Skeletal muscle satellite cell (primary cell): ENCODE data around the gene MARCHF10.

Experiments used
- H3K27me3 ChIP-seq: 2 replicates; pipeline ENCODE4 v1.7.0; 2013; ENCODE audit warnings: low read length; ENCODE audit not compliant: control insufficient read depth, insufficient read depth
- H3K36me3 ChIP-seq: 2 replicates; pipeline ENCODE4 v1.7.0; 2013; ENCODE audit warnings: mild to moderate bottlenecking, control low read depth, low read length; ENCODE audit not compliant: insufficient read depth
- H3K4me1 ChIP-seq: 2 replicates; pipeline ENCODE4 v1.7.0; 2013; ENCODE audit warnings: low read length; ENCODE audit not compliant: control insufficient read depth, insufficient read depth
- H3K4me2 ChIP-seq: 2 replicates; pipeline ENCODE4 v1.7.0; 2013; ENCODE audit warnings: mild to moderate bottlenecking, low read length
- H3K4me3 ChIP-seq: 2 replicates; pipeline ENCODE4 v1.7.0; 2013; ENCODE audit warnings: low read length
- H3K9ac ChIP-seq: 2 replicates; pipeline ENCODE4 v1.7.0; 2013; ENCODE audit warnings: mild to moderate bottlenecking, low read depth, low read length, moderate library complexity
- H3K9me3 ChIP-seq: replicated peaks from 2 replicates; pipeline ENCODE4 v1.7.0; 2013; ENCODE audit warnings: mild to moderate bottlenecking, control low read depth, low read length

Gene MARCHF10

DNA sequence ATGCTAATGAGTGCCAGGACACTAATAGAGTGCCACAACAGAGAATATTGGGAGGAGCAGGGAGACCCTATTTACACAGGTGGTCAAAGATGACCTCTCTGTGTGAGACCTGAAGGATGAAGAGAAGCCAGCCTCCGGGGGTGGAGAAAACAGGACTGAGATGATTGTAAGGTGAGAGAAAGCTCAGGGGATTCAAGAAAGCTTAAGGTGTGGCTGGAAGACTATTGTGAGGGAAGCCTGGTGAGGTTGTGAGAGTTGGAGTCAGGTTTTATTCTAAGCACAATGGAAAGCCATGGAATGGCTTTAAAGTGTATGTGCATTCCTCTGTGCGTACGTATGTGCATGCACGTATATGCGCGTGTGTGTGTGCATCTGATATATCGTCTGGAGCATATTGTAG lies 10.4 kb upstream of the MARCHF10 start:
- Histone ChIP-seq H3K4me3 (no peak overlapping the region), H3K27me3 (no peaks in the 10 kb centered on the region), H3K36me3 (no peaks in the 10 kb centered on the region), H3K4me1 (peaks cover 45% of the 10 kb centered on the region), H3K9ac (no peak overlapping the region), H3K4me2 (no peak overlapping the region), H3K9me3 (no peaks in the 10 kb centered on the region)

DNA sequence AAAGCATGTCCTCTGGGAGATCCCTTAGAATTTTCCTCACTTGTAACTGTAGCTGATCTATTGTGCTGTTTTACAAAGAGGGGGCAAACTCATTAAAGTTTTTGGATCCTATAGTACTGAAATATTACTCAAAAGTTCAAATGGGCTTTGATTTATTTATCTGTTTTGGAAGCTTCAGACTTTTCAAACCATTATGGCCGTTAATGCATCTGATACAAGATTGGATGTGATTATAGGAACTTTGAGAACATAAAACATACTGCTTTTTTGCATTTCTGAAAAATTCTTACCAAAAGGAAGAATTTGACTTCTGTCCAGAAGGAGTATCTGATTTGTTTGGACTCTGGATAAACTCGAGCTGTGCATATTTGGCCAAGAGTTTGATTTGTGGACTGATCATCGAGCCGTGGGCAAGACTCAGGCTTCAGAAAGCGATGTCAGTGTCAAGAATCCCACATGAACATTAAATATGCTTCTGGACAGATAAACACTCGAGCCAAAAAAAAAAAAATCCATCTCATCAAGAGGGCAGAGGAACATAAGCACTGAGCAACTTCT lies 8.2 kb upstream of the MARCHF10 start:
- Histone ChIP-seq H3K9ac (no peak overlapping the region), H3K4me3 (no peak overlapping the region), H3K4me2 (no peak overlapping the region), H3K9me3 (no peaks in the 10 kb centered on the region), H3K27me3 (no peaks in the 10 kb centered on the region), H3K36me3 (no peaks in the 10 kb centered on the region), H3K4me1 (peaks cover 27% of the 10 kb centered on the region)

DNA sequence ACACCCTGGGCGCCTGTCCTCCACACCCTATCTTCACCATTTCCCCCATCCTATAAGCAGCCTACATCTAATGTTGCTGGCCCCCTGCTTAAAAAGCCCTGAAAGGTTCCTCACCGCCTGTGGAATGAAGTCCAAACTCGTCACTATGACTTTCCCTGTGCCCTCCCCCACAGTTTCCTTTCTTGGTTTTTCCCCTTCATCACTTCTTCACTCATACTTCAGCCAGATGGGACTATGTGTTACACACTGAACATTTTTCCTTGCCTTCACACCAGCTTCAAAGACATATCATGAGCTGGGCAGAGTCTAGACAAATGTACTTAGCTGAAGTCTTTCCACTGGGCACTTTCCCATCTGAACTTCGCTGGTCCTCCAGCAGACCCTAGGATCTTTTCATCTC lies 1.5 kb upstream of the MARCHF10 start:
- H3K9ac ChIP-seq = no peak overlapping the region
- H3K9me3 ChIP-seq = no peaks in the 10 kb centered on the region
- H3K27me3 ChIP-seq = no peaks in the 10 kb centered on the region
- H3K4me1 ChIP-seq = peaks cover 25% of the 10 kb centered on the region
- H3K4me2 ChIP-seq = no peak overlapping the region
- H3K36me3 ChIP-seq = no peaks in the 10 kb centered on the region
- H3K4me3 ChIP-seq = no peak overlapping the region

DNA sequence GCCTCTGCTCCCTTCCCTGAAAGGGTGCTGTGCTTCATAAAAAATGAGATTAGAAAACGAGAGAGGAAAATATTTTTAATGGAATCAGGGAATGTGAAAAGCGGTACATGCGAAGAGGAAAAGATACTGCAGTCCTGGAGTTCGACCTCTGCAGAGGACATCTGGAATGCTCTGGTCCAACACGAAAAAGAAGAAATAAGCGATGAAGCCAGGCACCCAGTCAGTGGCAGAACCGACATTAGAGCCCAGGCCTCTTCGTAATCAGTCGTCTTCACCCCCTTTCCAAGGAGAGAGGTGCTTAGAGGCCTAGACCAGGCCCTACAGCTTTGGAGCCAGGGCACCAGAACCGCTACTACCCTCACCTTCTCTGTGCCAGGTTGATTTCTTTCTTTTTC lies 459 bp upstream of the MARCHF10 start:
- peak overlapping the region; percentile 71 for H3K4me2 ChIP-seq
- no peaks in the 10 kb centered on the region for H3K27me3 ChIP-seq
- H3K9ac ChIP-seq = peak overlapping the region; percentile 23
- no peaks in the 10 kb centered on the region for H3K36me3 ChIP-seq
- no peaks in the 10 kb centered on the region for H3K9me3 ChIP-seq
- H3K4me3 ChIP-seq = peak overlapping the region; percentile 62
- H3K4me1 ChIP-seq = peaks cover 31% of the 10 kb centered on the region

DNA sequence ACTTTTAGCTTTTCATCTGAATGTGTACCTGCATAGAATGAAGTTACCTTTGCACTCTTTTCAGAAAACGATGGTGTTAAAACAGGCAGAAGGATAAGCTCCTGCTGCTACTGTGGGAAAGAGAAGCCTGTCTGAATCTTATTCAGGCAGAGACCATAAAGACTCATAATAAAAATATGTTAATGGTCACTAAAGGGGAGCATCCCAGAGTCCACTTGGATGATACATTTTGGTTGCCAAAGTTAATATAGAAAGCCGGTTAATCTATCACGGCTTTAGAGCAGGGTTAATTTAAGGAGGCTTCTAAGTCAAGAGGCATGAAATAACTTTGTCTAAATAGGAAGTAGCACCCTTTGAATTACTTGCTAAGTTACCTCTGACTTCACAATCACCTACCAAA lies 2.9 kb downstream of the MARCHF10 start:
- H3K4me1 ChIP-seq = peaks cover 31% of the 10 kb centered on the region
- no peaks in the 10 kb centered on the region for H3K27me3 ChIP-seq
- H3K9ac ChIP-seq = peak overlapping the region; percentile 26
- no peaks in the 10 kb centered on the region for H3K36me3 ChIP-seq
- H3K4me2 ChIP-seq = no peak overlapping the region
- H3K4me3 ChIP-seq = no peak overlapping the region
- H3K9me3 ChIP-seq = no peaks in the 10 kb centered on the region

DNA sequence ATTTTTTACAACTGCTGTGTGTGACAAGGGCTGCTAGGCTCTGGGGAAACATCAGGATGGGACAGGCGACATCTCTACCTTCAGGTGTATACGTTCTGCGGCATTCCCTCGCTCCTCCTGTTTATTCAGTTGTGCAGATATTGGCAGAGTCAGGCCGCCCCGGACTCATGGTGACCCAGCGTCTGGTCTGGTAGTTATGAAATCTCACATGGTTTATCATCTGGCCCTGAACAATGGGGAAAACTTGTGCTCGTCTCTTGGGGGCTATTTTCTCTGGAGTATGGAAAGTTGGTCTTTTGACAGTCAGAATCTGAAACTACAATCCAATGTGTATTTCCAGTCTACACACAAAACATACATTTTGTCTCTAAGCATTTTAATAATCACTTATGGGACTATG lies 3.3 kb downstream of the MARCHF10 start:
- H3K9me3 ChIP-seq = no peaks in the 10 kb centered on the region

DNA sequence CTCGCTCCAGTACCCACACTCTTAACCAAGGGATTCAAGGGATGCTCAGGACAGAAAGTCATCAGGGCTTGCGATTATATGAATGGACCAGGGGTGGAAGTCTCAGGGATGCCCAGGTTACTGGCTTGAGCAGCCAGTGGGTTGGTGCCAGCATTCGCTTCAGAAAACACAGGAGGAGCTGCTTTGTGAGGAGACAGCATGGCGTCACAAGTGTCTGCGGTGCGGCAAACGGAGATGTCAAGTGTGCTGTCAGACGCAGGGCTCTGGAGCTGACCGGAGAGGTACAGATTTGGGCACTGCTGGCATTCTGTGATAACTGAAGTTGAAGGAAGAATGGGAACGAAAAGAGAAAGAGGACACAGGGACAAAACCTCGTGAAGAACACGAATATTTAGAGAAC lies 4.1 kb downstream of the MARCHF10 start:
- Histone ChIP-seq H3K36me3 (no peaks in the 10 kb centered on the region), H3K9me3 (no peaks in the 10 kb centered on the region), H3K9ac (no peak overlapping the region), H3K27me3 (no peaks in the 10 kb centered on the region), H3K4me1 (peaks cover 31% of the 10 kb centered on the region), H3K4me2 (no peak overlapping the region), H3K4me3 (no peak overlapping the region)

More for the DNA sequence above, 3.3 kb downstream of the MARCHF10 start:
- Histone ChIP-seq H3K4me3 (no peak overlapping the region), H3K4me1 (peaks cover 31% of the 10 kb centered on the region), H3K27me3 (no peaks in the 10 kb centered on the region), H3K4me2 (no peak overlapping the region), H3K36me3 (no peaks in the 10 kb centered on the region), H3K9ac (peak overlapping the region; percentile 26)

DNA sequence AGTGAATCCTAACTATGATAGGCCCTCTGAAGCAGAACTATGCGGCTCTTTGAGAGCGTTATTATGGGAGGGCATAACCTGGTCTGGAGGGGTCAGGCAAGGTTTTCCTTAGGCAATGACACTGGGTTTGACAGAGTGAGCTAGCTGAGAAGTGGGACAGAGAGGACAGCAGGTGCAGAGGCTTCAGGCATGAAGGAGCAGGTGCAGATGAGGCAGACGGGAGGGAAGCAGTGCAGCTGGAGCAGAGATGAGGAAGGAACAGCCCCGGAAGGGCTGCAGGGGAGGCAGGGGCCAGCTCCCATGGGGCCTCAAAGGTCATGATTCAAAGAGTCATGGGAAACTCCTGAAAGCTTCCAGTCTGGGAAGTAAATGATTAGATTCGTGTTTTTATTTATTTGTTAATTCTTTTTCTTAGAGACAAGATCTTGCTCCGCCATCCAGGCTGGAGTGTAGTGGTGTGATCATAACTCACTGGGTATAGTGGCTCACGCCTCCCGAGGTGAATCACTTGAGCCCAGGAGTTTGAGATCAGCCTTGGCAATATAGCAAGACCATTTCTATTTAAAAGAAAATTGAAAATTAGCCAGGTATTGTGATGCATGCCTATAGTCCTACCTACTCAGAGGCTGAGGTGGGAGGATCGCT lies 5.4 kb downstream of the MARCHF10 start:
- H3K27me3 ChIP-seq = no peaks in the 10 kb centered on the region
- H3K36me3 ChIP-seq = no peaks in the 10 kb centered on the region
- H3K9me3 ChIP-seq = no peaks in the 10 kb centered on the region
- H3K4me3 ChIP-seq = no peak overlapping the region
- H3K4me1 ChIP-seq = peaks cover 22% of the 10 kb centered on the region
- H3K9ac ChIP-seq = no peak overlapping the region
- H3K4me2 ChIP-seq = no peak overlapping the region

DNA sequence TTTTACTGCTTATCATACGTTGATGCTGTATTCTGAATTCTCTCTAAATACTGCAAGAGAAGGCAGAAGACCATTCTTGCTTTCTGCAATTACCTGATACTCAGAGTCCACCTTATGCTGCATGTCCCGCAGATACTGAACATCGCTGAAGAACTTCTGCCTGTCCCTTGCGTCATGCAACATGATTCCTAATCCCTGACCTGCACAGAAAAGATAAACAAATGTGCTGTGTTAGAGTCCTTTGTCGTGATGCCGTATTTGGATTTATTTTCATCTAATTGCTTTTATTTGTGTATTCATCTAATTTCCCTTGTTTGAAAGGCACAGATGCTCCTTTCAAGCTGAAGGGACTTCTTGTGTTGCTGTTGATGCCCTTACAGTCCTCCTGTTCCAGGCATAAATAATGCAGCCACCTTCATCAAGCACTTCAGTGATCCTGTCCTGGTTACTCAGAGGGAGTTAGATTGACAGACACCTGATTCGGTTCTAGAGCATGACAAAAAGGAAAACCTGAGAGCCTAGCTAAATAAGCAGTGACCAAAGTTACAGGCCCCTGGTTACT lies 6.5 kb downstream of the MARCHF10 start:
- Histone ChIP-seq H3K27me3 (no peaks in the 10 kb centered on the region), H3K4me2 (no peak overlapping the region), H3K36me3 (no peaks in the 10 kb centered on the region), H3K4me3 (no peak overlapping the region), H3K4me1 (peaks cover 16% of the 10 kb centered on the region), H3K9me3 (no peaks in the 10 kb centered on the region), H3K9ac (no peak overlapping the region)

DNA sequence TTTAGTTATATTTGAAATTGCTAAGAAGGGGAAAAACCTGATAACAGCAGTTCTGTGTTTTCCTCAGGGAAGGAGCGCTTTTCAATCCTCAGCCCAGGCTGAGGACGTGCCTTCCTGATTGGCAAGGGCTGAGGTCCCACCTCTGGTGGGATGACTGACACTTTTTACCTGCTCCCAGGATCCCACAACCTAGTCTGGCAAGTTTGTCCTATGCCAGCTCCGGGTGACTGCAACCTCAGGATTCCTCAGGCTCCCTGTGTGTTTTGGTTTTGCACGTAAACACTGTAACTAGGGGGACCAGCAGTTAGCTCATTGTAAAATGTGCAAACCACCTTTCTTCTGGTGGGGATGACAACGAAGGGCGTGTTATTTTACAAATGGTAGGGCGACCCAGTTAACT lies 7.5 kb downstream of the MARCHF10 start:
- Histone ChIP-seq H3K36me3 (no peaks in the 10 kb centered on the region), H3K4me2 (no peak overlapping the region), H3K4me1 (peaks cover 15% of the 10 kb centered on the region), H3K9ac (no peak overlapping the region), H3K27me3 (no peaks in the 10 kb centered on the region), H3K4me3 (no peak overlapping the region), H3K9me3 (no peaks in the 10 kb centered on the region)

DNA sequence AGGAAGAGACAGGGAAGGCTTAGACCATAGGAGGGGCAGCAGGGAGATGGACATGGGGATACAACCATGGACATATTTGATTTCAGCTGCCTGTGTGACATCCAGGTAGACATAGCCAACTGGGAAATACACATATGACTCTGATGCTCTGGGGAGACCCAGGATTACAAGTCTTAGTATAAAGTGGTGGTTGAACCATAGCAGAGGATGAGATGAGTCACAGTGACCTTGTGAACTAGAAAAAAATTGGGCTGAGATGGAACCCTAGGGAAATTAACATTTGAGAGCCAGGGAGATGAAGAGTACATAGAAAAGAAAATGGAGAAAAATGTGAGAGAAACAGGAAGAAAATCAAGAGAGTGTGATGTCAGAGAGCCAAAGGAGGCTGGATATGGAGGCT lies 10.2 kb downstream of the MARCHF10 start:
- H3K4me2 ChIP-seq = no peak overlapping the region

DNA sequence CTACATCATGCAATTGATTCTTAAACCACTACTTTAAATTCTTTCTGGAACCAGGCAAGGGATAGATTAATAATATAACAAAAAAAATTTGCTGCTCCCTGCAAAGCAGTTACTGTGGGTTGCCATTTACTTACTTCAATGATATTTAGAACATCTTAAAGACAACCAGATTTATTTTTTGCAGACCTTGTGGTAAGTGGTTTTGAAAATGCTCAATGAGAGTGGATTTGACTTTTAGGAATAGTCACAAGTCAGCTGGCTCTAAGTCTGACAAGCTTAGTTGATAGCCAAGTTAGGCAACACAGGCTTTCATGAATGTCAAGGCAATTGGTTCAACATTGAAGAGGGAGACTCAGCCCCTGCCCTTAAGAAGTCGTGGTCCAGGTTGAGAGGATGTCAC lies 11.8 kb downstream of the MARCHF10 start:
- Histone ChIP-seq H3K9me3 (no peaks in the 10 kb centered on the region), H3K4me1 (peaks cover 14% of the 10 kb centered on the region), H3K27me3 (no peaks in the 10 kb centered on the region), H3K9ac (no peak overlapping the region), H3K4me3 (no peak overlapping the region), H3K36me3 (no peaks in the 10 kb centered on the region), H3K4me2 (no peak overlapping the region)

More for the DNA sequence above, 10.2 kb downstream of the MARCHF10 start:
- H3K4me1 ChIP-seq = no peaks in the 10 kb centered on the region
- no peak overlapping the region for H3K9ac ChIP-seq
- H3K36me3 ChIP-seq = no peaks in the 10 kb centered on the region
- H3K27me3 ChIP-seq = no peaks in the 10 kb centered on the region
- H3K9me3 ChIP-seq = no peaks in the 10 kb centered on the region
- no peak overlapping the region for H3K4me3 ChIP-seq
